Measurements from ENCODE around the gene KRT23.

DNA sequence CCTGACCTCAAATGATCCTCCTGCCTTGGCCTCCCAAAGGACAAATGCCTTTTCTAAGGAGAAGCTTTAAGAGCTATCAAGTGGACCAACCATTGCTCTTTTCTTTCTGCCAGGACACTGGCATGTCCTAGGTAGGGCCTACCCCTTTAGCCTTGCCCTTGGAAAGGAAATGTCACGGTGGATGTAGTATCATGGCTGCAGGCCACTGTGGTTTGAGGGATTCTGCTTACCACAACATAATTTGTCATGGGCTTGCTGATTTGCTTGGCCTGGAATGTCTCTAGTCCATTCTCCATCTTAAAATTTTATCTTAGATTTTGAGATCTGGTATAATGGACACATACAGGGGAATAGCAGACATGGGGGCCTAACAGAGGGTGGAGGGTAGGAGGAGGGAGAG, 58.4 kb downstream of the KRT23 start:
- TF ChIP-seq CTCF (IDR thresholded peaks at IDR 0.05; ENCODE audit: poor library complexity, severe bottlenecking) (no peak), REST (IDR thresholded peaks at IDR 0.05; ENCODE audit: borderline replicate concordance) (no peak)

Data from neural cell (in vitro differentiated cells).